Neural cell (in vitro differentiated cells): Measurements from ENCODE around the gene SRSF7. TPM values are rescaled to one million over a fixed set of nuclear protein-coding genes. Genes with fewer than 3 reads are reported as not detected.

Experiments used
- H2AFZ ChIP-seq: fragments of 200-600, 300-800 bp; sonication (generic), shearing (Covaris generic); 2 replicates; pipeline ENCODE4 v1.6.0; 2014; ENCODE audit warnings: low read depth, mild to moderate bottlenecking, antibody characterized with exemption, low read length, moderate library complexity
- H3F3A ChIP-seq: fragments of 200-600 bp; shearing (Covaris generic); 2 replicates; pipeline ENCODE4 v1.6.1; 2016; ENCODE audit warnings: mild to moderate bottlenecking, moderate library complexity, mixed read lengths, antibody characterized with exemption, low read length; ENCODE audit not compliant: insufficient read depth, poor library complexity, severe bottlenecking
- H3K27ac ChIP-seq: fragments of 200-600, 300-800 bp; sonication (generic), shearing (Covaris generic); 2 replicates; pipeline ENCODE4 v1.5.1; 2014; ENCODE audit warnings: mild to moderate bottlenecking, low read length, moderate library complexity
- H3K27me3 ChIP-seq: fragments of 300-800, 200-600 bp; sonication (generic), shearing (Covaris generic); 2 replicates; pipeline ENCODE4 v1.6.0; 2014; ENCODE audit warnings: mild to moderate bottlenecking, low read depth, low read length, moderate library complexity; ENCODE audit not compliant: insufficient read depth
- H3K36me3 ChIP-seq: fragments of 300-800, 200-600 bp; sonication (generic), shearing (Covaris generic); 2 replicates; pipeline ENCODE4 v1.5.1; 2014; ENCODE audit warnings: mild to moderate bottlenecking, antibody characterized with exemption, low read length, moderate library complexity; ENCODE audit not compliant: insufficient read depth
- H3K4me2 ChIP-seq: fragments of 300-800, 200-600 bp; sonication (generic), shearing (Covaris generic); 2 replicates; pipeline ENCODE4 v1.6.0; 2014; ENCODE audit warnings: mild to moderate bottlenecking, low read length
- H3K4me3 ChIP-seq: fragments of 300-800, 200-600 bp; sonication (generic), shearing (Covaris generic); 2 replicates; pipeline ENCODE4 v1.5.1; 2014; ENCODE audit warnings: mild to moderate bottlenecking, low read length, moderate library complexity
- H3K79me2 ChIP-seq: fragments of 200-600 bp; shearing (Covaris generic); replicated peaks from 2 replicates; pipeline ENCODE4 v1.6.0; 2014; ENCODE audit warnings: mild to moderate bottlenecking, low read length, moderate library complexity; ENCODE audit not compliant: insufficient read depth
- H3K9ac ChIP-seq: fragments of 300-800, 200-600 bp; sonication (generic), shearing (Covaris generic); 2 replicates; pipeline ENCODE4 v1.6.1; 2016; ENCODE audit warnings: mild to moderate bottlenecking, low read length, mixed read lengths
- H3K9me2 ChIP-seq: fragments of 200-600 bp; shearing (Covaris generic); 2 replicates; pipeline ENCODE4 v1.6.1; 2016; ENCODE audit warnings: mild to moderate bottlenecking, low read length, mixed read lengths; ENCODE audit not compliant: insufficient read depth
- H3K9me3 ChIP-seq: fragments of 200-600, 300-800 bp; sonication (generic), shearing (Covaris generic); 2 replicates; pipeline ENCODE4 v1.6.1; 2016; ENCODE audit warnings: mild to moderate bottlenecking, mixed run types, low read length, moderate library complexity, mixed read lengths
- H4K20me1 ChIP-seq: fragments of 200-600 bp; shearing (Covaris generic); 2 replicates; pipeline ENCODE4 v1.6.1; 2016; ENCODE audit warnings: mild to moderate bottlenecking, mixed run types; ENCODE audit not compliant: insufficient read depth
- CTCF ChIP-seq: fragments of 450-650 bp; IDR thresholded peaks from 2 replicates; pipeline ENCODE4 v1.5.1; 2014; ENCODE audit warnings: antibody characterized with exemption, mild to moderate bottlenecking, moderate library complexity; ENCODE audit not compliant: poor library complexity, severe bottlenecking
- EP300 ChIP-seq: fragments of 450-650 bp; conservative IDR thresholded peaks from 2 replicates; pipeline ENCODE4 v1.6.1; 2014; ENCODE audit warnings: antibody characterized with exemption, mild to moderate bottlenecking, moderate library complexity; ENCODE audit not compliant: poor library complexity, severe bottlenecking
- EZH2 ChIP-seq: fragments of 200-600, 300-800 bp; shearing (Covaris generic), sonication (generic); IDR thresholded peaks from 2 replicates; pipeline ENCODE4 v1.6.1; 2014; ENCODE audit warnings: antibody characterized with exemption, low read length, borderline replicate concordance, mild to moderate bottlenecking; ENCODE audit not compliant: insufficient read depth, poor library complexity, severe bottlenecking
- MXI1 ChIP-seq: fragments of 450-650 bp; conservative IDR thresholded peaks from 2 replicates; pipeline ENCODE4 v1.6.1; 2014; ENCODE audit warnings: antibody characterized with exemption, mild to moderate bottlenecking; ENCODE audit not compliant: poor library complexity, severe bottlenecking
- POLR2AphosphoS5 ChIP-seq: IDR thresholded peaks from 2 replicates; pipeline ENCODE4 v1.6.1; 2012
- RAD21 ChIP-seq: fragments of 450-650 bp; conservative IDR thresholded peaks from 2 replicates; pipeline ENCODE4 v1.6.1; 2014; ENCODE audit warnings: antibody characterized with exemption, mild to moderate bottlenecking, moderate library complexity
- REST ChIP-seq: IDR thresholded peaks from 2 replicates; pipeline ENCODE4 v1.6.1; 2012; ENCODE audit warnings: borderline replicate concordance
- SMC3 ChIP-seq: fragments of 450-650 bp; conservative IDR thresholded peaks from 2 replicates; pipeline ENCODE4 v1.6.1; 2014; ENCODE audit warnings: antibody characterized with exemption, mild to moderate bottlenecking, moderate library complexity; ENCODE audit not compliant: poor library complexity
- TAF1 ChIP-seq: IDR thresholded peaks from 2 replicates; pipeline ENCODE4 v1.6.1; 2012; ENCODE audit warnings: low read depth
- polyA plus RNA-seq: library from polyadenylated mRNA; depleted of rRNA; stranded (reverse); fragments of >200 nt; gene quantifications from 2 replicates; pipeline ENCODE4 v1.2.3, GENCODE V29; 2014

SRSF7 gene
- polyA plus RNA-seq, 1 donor from 2014 or later: 286 TPM

GRCh38 chr2:38733300-38733971 lies 17.7 kb downstream of the SRSF7 start:
- no peak overlapping the region for H3K4me2 ChIP-seq
- H3K4me3 ChIP-seq: no peak overlapping the region
- no peak overlapping the region for H2AFZ ChIP-seq
- H3K27me3 ChIP-seq: no peaks in the 10 kb centered on the region
- no peaks in the 10 kb centered on the region for H3K79me2 ChIP-seq
- H3F3A ChIP-seq: no peaks in the 10 kb centered on the region
- no peak overlapping the region for H3K27ac ChIP-seq
- peaks cover 12% of the 10 kb centered on the region for H3K36me3 ChIP-seq
- no peak overlapping the region for H3K9ac ChIP-seq
- H3K9me3 ChIP-seq: no peaks in the 10 kb centered on the region
- TF ChIP-seq EZH2 (no peak), SMC3 (no peak), POLR2AphosphoS5 (no peak), EP300 (no peak), MXI1 (no peak), CTCF (no peak), RAD21 (no peak), REST (no peak), TAF1 (no peak)
- no peaks in the 10 kb centered on the region for H4K20me1 ChIP-seq
- no peaks in the 10 kb centered on the region for H3K9me2 ChIP-seq

GRCh38 chr2:38731684-38732221 lies 19.4 kb downstream of the SRSF7 start:
- Histone ChIP-seq H3K4me3 (no peak overlapping the region), H3K36me3 (peaks cover 5% of the 10 kb centered on the region), H3K27ac (no peak overlapping the region), H3K9me2 (no peaks in the 10 kb centered on the region), H2AFZ (no peak overlapping the region), H3K9ac (no peak overlapping the region), H3K79me2 (no peaks in the 10 kb centered on the region), H3K27me3 (no peaks in the 10 kb centered on the region), H3K9me3 (no peaks in the 10 kb centered on the region), H4K20me1 (no peaks in the 10 kb centered on the region), H3K4me2 (no peak overlapping the region), H3F3A (no peaks in the 10 kb centered on the region)
- TF ChIP-seq POLR2AphosphoS5 (no peak), TAF1 (no peak), EP300 (no peak), SMC3 (no peak), EZH2 (no peak), RAD21 (no peak)
